ENCODE measurements around the gene SMIM32.

DNA sequence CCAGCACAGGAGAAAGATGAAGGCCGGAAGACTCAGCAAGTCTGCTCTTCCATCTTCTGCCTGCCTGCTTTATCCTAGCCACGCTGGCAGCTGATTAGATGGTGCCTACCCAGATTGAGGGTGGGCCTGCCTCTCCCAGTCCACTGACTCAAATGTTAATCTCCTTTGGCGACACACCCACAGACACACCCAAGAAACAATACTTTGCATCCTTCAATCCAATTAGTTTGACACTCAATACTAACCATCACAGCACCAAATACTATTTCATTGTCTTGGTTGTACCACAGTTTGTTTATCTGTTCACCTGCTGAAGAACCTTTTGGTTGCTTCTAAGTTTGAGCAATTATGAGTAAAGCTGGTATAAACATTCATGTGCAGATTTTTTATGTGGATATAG lies 23.7 kb downstream of the SMIM32 start:
- TF ChIP-seq GATAD2A (CRISPR knock-in tag; IDR thresholded peaks at IDR 0.05) = no peak
- TF ChIP-seq KAT2B (IDR thresholded peaks at IDR 0.05; ENCODE audit: borderline replicate concordance, low read depth, low read length) = no peak
- no peak for TF ChIP-seq CTCF (CRISPR knock-in tag; IDR thresholded peaks at IDR 0.05)
- no peak for TF ChIP-seq MYNN (CRISPR knock-in tag; IDR thresholded peaks at IDR 0.05; ENCODE audit: low read depth)
- TF ChIP-seq MAZ (IDR thresholded peaks at IDR 0.05; ENCODE audit: borderline replicate concordance, low read depth, low read length) = no peak
- no peak for TF ChIP-seq MAZ (CRISPR knock-in tag; IDR thresholded peaks at IDR 0.05; ENCODE audit: low read depth)
- no peak for TF ChIP-seq PBX2 (CRISPR knock-in tag; IDR thresholded peaks at IDR 0.05)
- TF ChIP-seq POLR2AphosphoS5 (IDR thresholded peaks at IDR 0.05; ENCODE audit: low read depth, low read length) = no peak
- no peak for TF ChIP-seq ZNF460 (CRISPR knock-in tag; IDR thresholded peaks at IDR 0.05; ENCODE audit: borderline replicate concordance)
- TF ChIP-seq MXI1 (IDR thresholded peaks at IDR 0.05; ENCODE audit: borderline replicate concordance, low read depth, low read length) = no peak
- TF ChIP-seq ZBTB21 (CRISPR knock-in tag; IDR thresholded peaks at IDR 0.05) = no peak
- no peak for TF ChIP-seq BRCA1 (CRISPR knock-in tag; IDR thresholded peaks at IDR 0.05)
- TF ChIP-seq EP300 (IDR thresholded peaks at IDR 0.05; ENCODE audit: low read depth in 2 of 2, low read length in 2 of 2) = no peak
- no peak for TF ChIP-seq EP300 (CRISPR knock-in tag; IDR thresholded peaks at IDR 0.05; ENCODE audit: borderline replicate concordance)
